HG03196 (cell line): ENCODE results near the gene HTRA3.

ENCODE experiments used
- ATAC-seq: cut with Tn5 transposase; IDR thresholded peaks from one replicate; pipeline ENCODE4 v1.9.1; 2021; ENCODE audit not compliant: unreplicated experiment

Gene HTRA3

DNA sequence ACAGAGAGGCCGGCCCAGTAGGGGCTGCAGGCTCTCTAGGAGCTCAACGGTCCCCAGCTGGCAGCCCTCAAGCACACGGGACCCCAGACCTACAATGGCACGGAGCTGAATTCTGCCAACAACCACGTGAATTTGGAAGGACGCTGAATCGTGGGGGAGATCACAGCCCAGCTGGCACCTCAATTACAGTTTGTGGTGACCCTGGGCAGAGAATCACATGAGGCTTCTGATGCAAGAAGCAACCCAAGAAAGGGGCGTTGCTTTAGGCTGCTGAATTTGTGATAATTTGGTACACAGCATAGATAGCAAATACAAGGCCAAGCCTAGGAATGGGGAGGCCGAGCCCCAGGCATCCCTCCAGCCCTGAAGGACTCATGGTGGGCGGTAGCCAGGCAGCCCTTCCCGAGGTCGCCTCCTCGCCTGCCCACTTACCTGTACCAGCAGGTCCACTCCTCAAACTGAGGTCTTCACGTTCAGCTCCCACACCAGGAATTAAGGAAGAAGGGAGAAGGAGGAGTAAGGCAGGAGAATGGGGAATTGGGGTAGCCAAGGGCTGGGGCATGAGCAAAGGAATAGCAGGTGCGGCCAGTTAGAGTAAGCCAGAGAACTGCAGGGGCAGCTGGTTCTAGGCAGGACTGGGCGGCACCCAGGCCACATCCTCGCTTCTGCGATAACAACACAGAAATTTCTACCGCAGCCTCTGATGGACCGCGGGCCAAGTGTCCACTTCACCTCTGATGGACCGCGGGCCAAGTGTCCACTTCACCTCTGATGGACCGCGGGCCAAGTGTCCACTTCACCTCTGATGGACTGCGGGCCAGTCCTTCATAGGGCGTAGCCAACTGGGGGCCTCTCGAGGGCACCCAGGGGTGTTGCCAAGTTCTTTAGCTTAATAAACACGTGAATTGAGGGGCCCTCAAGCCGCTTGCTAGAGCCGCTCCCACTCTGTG is 23.4 kb upstream of the HTRA3 start:
- no peak for ATAC-seq

DNA sequence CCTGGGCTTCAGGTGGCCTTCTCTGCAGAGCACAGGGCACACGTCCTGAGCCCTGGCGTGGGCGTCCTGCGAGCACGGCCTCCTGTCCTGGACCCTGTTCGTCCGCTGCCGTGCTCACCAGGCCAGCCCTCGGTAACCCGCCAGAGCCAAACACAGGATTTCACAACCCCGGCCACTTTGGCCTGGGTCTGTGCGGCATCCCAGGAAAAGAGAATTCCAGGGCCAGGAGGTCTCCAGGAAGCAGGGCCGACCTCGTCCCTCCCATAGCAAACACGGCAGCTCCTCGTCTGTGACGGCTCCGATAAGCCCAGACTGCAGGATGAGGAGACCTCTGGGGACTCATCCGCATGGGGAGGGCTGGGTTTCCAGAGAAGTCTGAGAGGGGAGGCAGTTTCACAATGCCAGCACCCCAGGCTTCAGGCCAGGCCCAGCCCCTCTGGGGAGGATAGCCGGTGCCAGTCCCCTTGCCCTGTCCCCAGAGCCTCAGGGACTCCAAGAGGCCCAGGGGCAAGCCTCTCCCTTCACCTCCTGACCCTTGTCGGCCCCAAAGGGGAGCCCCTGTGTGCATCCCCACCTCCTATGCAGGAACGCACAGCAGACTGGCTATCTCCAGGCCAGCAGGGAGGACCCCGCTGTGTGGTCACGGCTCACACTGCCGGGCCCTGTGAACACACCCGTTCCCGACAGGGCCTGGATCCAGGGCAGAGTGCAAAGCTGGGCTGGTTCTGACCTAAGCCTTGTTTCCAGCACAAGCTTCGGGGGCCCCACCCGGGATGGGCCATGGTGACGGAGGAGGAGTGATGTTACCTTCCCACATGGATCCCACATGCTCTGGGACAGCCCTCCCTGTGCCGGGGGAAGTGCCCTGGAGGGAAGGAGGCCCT is 22.3 kb upstream of the HTRA3 start:
- ATAC-seq, result no peak

DNA sequence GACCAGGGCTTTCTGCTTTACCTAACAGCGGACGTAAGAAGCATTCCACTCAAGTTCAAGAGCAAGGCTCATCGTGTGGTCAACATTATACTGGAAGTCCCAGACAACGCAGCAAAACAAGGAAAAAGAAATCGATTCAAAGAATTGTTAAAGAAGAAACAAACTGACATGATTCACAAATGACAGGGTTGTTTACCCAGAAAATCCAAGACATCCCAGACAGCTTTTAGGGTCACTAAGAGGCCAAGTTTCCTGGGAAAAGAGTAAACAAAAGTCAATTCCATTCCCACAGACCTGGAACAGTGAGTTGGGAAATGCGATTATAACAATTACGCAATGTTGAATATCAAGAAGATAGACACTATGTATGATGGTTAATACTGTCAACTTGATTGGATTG is 21.5 kb upstream of the HTRA3 start:
- no peak for ATAC-seq

DNA sequence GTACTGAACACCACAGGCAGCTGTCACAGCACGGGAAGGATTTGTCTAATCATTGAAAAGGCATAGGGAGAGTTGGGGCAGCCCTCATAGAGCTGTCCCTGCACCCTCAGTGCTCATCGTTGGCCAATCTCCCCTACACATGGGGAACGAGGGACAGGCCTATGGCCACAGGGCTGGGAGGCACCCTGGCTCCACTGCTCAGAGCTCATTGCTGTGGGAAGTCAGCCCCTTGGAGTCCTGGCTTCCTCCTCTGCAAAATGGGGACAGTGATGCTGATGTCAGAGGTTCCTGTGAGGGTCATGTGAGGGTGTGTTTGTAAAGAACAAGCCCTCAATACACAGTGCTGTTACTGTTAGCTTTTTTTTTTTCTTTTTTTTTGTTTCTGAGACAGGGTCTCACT is 19.3 kb upstream of the HTRA3 start:
- no peak for ATAC-seq

DNA sequence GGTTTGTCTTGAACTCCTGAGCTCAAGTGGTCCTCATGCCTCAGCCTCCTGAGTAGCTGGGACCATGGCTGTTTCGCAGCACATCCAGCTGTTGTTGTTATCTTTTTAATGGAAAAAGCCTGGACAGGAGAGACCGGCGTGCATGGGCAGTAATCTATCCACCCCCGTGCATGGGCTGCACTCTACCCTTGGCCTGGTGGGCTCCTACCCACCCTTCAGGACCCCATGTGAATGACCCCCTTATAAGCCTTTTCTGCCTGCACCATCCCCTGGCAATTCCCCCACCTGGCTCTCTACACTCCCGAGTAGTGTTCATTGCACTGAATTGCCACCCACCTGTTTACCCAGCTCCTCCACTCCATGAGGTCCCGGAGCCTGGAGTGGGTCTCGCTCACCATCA is 18.9 kb upstream of the HTRA3 start:
- no peak for ATAC-seq

DNA sequence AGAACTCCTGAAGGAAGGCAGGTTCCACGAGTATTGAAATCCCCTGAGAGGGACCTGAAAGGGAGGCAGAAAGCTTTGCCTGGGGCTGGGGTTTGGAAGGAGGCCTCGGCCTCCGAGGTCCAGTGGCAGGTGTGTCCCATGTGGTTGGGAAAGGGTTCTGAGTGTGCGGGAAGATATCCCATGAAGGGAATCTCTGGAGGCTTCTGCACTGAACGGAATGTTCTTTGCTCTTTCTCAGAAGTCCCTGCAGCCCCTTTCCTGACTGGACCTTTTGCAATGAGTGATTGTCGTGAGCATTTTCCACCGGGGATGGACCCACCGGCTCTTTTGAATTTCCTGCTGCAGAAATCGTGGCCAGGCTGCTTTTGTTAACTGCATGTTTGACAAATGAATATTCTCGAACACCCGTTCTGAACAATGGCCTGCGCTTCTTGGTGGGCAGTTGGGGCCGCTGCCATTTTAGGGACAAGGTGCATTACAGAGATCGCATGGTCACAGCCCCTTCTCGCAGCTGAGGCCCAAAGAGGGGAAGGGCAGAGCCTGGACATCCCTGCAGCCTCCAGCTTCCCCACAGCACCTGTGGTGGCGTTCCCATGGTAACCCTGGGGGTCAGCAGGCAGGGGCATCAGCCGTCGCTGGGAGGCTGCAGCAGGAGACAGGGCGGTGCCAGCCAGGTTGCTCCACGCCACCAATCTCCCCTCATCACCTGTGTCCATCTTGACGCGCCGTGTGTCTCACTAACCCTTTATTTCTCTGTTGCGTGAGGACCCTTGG is 18.3 kb upstream of the HTRA3 start:
- ATAC-seq, result no peak

DNA sequence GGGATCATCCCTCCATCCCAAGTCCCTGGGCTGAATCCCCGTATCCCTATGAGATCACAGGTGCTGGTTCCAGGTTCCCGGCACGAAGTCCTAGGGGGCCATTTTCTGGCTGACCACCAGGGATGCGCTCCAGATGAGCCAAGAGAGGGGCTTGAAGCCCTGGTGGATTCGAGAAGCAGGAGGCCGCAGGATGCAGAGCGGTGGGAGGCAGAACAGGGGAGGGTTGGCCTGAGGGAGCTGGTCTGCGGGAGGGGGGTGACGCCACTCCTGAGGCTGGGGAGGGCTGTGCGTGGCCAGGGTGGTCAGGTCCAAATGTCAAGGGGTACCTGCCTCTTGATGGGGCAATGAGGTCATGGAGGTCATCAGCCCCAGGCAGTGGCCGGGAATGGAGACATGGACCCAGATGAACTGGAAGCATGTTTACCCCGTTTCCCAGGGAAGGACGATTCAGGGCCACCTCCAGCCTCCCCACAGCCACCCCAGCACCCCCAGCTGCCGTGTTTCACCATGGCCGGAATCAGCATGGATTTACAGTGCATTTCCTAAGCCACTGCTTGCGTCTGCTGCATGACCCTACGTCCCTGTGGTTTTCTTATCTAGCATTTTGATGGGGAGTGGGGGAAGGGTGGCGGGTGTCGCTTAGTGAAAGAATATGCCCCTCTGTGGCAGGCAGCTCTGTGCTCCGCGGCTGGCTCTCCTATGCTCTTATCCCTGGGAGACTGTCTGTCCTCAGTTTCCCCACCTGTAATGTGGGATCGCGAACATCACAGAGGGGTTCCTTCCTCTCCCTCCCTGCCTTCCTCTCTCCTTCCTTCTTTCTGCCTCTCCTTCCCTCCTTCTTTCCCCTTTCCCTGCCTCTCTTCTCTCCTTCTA is 17.0 kb upstream of the HTRA3 start:
- no peak for ATAC-seq

DNA sequence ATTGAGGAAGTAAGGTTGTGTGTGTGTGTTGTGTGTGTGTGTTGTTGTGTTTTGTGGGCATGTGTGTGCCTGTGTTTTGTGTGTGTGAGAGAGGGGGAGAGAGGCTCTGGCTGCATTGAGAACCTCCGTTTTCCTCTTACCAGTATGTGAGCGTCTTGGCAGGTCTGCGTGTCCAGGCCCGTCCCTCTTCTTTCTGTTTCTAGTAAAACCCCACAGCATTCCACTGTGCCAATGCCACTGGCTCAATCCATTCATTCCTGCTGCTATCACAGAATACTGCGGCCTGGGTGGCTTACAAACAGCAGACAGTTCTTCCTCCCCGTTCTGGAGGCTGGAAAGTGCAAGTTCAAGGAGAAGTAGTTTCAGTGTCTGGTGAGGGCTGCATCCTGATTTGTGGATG is 15.5 kb upstream of the HTRA3 start:
- no peak for ATAC-seq

DNA sequence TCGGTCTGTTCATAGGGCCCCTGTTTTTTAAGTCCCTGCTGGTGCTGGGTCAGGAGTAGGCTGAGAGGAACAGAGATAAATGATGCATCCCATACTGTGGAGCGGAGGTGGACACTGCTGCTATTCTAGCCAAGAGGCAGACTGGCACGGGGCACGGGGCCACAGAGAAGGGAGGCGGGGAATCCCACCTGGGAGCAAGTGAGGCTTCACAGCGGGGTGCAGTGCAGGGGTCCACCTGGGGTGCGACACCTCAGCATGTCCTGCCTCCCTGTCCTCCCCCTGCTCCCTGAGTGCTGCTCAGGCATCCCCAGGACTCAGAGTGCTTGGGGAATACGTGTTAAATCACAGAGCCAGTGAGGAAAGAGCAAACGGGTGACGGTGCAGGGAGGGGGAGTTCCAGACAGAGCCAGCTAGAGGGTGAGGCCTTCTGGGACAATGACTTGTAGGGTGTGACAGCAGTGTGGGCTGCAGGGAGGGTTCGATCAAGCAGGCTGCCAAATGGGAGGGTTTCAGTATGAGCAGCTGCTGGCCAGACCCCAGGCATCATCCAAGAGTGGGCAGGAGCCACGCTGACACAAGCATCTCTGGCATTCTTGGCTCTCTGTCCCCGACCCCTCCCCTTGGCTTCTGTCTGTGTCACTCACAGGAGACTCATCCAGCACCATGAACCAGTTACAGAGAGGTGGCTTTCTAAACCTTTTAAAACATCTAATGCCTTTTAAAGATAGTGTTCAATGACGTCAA is 13.7 kb upstream of the HTRA3 start:
- no peak for ATAC-seq

DNA sequence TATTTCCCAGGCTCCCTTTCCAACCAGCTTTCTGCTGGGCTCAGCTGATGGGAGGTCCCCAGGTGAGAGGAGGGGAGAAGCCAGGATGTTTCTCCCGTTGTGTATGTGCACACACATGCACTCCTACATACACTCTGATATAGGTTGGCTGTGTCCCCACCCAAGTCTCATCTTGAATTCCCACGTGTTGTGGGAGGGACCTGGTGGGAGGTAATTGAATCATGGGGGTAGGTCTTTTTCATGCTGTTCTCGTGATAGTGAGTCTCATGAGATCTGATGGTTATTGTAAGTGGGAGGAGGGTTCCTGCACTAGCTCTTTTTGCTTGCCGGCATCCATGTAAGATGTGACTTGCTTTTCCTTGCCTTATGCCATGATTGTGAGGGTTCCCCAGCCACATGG is 11.7 kb upstream of the HTRA3 start:
- no peak for ATAC-seq

DNA sequence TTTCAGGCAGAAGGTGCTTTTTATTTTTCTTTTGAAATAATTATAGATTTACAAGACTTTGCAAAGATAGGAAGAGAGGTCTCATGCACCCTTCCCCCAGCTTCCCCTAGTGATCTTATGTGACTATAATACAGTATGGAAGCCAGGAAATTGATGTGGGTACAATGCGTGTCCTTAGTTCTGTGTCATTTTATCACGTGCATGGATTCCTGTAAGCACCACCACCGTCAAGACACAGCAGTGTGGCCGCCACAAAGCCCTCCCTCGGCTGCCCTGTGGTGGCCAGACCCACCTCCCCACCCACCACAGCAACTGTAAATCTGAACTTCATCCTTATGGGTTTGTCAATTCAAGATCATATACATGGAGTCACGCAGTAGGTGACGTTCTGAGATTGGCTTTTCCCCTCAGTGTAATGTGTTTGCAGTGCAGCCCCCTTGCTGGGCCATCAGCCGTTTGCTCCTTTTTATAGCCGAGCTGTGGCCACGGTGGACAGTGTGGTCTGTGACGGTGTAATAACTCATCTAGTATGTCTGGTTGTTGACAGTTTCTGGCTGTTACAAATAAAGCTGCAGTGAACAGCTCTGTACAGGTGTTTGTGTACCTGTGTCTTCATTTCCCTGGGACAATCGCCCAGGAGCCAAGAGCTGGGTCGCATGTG is 10.9 kb upstream of the HTRA3 start:
- ATAC-seq, result no peak

DNA sequence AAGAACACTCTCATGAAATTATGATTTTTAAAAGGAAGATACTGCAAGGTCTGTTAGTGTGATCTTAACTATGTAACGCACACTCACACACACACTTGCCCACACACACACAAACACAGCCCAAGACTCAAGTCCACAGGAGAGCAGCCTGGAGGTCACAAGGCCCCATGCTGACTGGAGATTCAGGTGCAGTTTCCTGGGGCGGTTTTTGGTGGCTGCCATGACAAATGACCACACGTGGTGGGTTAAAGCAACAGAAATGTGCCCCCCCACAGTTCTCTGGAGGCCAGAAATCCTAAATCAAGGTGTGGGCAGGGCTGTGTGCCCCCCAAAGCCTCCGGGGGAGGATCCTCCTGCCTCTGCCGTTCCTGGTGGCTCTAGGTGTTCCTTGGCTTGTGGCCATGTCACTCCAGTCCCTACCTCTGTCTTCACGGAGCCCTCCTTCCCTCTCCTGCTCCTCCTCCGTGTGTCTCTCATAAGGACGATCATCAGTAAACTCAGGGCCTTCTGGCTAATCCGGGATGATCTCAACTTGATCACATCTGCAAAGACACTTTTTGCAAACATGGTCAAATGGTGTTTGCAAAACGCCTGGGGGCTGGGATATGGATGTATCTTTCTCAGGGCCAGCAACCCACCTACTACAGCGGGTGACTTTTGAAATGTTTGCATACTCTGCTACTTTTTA is 9.7 kb upstream of the HTRA3 start:
- no peak for ATAC-seq

DNA sequence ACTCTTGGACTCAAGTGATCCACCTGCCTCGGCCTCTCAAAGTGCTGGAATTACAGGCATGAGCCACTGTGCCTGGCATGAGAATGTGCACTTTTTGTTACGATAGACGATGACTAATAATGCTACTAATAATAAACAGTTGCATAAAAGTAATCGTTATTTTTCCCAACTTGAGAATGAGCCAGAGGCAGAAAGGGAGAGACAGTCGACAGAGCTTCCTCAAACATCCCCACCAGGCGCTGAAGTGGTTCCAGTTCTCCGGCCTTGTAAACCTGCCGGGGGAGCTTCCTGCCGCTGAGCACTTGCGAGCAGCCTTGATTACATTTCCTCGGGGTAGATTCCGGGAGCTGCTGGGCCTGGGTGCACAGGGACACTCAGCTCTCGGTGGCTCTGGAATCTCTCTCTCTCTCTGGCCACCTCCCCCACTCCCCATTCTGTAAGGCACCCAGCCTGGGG is 8.9 kb upstream of the HTRA3 start:
- ATAC-seq, result no peak

DNA sequence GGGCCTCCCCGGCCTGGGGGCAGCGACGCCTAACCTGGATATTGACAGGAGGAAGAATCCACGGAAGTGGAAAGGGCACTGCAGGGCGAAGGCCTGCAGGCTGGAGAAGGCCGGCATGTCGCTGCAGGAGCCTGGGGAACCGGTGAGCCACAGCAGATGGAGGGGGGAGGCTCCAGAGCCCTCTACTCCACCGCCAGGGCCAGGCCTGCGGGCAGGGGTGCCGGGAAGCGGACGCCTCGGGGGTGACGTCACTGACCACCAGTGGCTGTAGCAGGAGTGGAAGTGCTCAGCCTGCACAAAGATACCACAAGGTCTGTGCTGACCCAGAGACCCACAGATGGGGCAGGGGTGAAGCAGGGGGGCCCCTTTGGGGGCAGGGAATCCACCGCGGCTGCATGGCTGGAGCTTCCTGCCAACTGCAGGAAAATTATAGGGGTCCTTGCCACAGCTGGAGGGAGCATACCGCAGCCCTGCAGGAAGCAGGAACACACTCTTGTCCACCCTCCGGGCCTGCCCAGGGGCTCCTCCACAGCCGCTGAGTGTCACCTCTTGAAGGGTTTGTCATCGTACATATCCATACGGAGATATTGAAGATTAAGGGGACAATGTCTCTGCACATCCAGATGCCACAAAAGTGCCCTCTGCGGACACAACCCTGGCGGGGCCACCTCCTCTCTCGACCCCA is 7.6 kb upstream of the HTRA3 start:
- no peak for ATAC-seq

DNA sequence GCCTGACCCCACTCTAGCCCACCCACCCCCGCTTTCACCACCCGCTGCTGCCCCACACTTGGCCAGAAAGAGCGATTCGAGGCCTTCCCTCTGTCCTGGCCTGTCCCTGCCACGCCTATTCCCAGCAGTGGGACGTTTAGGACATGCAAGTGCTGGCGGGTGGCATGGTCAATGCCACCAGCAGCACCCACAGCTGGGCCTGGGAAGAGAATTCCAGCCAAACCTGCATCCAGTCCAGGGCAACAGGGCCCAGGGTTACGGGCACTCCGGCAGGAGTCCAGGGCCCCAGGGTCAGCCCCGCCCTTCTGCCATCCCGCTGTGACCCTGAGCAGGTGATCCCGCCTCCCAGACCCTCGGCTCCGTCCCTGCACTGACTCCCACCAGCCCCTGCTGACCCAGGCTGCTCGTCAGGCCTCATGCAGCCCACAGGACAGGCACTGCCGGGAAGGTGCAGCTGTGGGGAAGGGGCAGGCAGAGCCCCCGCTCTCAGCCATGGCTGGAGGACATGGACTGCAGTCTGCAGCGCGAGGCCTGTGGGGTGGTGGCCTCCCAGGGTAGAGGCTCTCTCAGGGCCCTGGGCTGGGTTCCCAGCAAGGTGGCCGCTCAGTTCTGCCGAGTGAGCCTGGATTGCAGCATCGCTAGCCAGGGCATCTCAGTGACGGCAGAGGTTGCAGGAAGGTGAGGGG is 6.8 kb upstream of the HTRA3 start:
- no peak for ATAC-seq

DNA sequence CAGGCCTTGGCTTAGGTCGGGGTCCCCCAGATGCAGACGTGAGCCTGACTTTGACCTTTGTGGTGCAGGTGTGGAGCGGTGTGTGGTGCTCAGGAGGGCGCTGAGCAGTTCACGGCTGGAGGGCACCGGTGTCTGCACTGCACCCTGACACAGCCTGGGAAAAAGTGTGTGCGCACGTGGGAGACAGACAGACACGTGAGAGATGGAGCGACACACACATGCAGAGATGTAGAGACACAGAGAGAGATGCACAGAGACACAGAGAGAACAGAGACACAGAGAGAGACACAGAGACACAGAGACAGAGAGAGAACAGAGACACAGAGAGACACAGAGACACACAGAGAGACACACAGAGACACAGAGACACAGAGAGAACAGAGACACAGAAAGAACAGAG is 6.2 kb upstream of the HTRA3 start:
- ATAC-seq, result no peak

DNA sequence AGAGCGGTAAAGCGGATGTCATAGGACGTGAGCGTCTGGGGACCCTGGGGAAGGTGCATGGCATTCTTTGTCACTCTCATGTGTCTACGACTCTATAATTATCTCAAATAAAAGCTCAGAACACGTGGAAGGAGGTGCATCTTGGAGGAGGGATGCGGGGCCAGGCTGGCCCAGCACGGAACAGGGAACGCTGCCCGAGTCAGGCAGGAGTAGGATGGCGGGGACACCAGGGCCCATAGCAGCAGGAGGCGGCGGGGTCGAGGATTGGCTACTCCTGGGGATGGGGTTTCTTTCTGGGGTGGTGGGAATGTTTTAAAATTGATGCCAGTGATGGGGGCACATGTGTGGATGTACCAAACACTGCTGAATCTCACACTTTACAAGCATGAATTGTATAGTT is 5.4 kb upstream of the HTRA3 start:
- no peak for ATAC-seq
